ENCODE measurements around the gene RARA.
A peak's percentile ranks its signal among the peaks of the same experiment; 100 is the strongest.

RARA gene

DNA sequence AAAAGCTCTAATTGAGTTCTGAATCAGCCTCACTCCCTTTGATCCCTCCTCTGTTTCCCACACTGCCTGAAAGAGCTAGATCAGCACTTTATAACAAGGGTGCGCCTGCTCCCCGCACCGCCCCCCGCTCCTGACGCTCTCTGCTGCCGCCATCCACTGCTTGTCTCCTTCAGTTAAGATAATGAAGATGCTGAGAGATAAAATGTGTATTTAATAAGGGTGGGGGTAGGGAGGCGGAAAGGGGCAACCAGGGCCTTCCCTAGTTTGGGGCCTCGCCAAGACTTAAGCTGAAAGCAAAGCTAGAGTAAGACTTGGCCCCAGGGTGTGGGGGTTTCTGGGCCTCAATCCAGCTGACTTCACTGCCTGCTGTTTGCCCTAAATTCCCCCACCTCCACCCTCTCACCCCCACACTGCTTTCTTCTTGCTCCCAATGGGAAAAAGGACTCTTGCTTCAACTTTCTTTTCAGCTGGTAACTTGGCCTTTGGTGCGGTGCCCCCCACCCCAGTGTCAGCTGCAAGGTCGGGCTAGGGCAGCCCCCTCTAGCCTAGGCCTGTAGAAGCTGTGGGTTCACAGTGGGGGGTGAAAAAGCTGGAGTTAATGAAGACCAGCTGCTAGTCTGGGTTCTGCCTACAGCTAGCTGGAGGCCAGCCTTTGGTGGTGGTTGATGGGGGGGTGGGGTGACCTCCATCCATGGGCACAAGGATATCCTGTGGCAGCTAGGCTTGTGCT is 1.8 kb upstream of the RARA start:
- no peak for TF ChIP-seq CTCF (IDR thresholded peaks at IDR 0.05; ENCODE audit: low read depth, low read length)
- H3K27me3 ChIP-seq (ENCODE audit: insufficient read depth, low read depth, severe bottlenecking) = no peaks in the 10 kb centered on the region
- DNase-seq = peak; percentile 87
- peaks cover 31% of the 10 kb centered on the region for H3K36me3 ChIP-seq
- H3K27ac ChIP-seq = peak overlapping the region; percentile 78
- peak overlapping the region; percentile 11 for H3K4me3 ChIP-seq (ENCODE audit: low read depth, low read length)
- H3K9me3 ChIP-seq (ENCODE audit: severe bottlenecking) = no peaks in the 10 kb centered on the region

DNA sequence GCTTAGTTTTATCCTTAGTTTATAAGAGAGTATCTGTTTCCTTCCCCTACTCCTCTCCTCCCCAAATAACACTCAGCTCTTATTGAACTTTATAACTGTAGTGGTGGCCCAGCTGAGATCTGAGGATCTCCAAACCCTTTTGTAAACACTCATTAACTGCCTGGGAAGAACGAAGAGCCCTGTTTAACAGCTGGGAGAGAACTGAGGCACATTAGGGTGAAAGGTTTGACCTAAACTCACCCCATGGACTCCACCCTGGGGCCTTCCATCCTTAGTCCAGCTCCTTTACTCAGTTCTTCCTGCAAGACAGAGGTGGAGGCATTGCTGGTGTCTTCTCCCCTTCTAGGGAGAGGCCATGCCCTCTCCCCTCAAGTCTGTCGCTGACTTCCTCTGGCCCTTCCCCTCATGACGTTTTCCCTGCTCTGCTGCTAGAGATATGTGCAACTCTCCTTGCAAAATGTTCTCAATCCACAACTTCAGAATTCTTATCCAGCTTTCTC is 1.2 kb upstream of the RARA start:
- peak overlapping the region; percentile 78 for H3K27ac ChIP-seq
- DNase-seq = peak; percentile 20
- no peak for TF ChIP-seq CTCF (IDR thresholded peaks at IDR 0.05; ENCODE audit: low read depth, low read length)

DNA sequence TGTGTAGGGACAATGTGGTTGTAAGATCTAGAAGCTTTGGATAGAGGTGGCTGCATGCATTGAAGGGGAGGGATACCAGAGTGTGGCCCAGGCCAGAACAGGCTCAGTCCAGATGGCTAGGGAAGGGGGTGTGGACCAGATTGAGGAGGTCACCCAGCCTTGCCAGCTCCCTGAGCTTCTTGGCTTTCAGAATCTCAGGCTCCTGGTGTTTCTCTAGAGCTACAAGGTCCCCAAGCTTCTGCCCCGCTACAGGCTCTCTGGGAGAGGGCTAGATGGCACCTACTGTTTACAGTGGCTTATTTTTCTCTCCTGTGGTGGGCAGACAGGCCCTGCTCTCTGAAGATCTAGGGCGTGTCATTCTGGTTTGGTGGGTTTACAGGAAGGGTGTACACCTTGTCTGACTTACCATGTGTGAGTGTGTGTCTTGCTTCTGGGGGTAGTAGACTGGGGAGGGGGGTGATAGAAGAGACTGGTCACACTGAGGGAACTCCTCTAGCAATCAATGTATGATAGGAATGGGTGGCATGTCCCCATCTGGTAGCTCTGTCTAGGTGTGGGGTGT is 1.1 kb downstream of the RARA start:
- peak; percentile 79 for DNase-seq
- Histone ChIP-seq H3K27me3 (ENCODE audit: insufficient read depth, low read depth, severe bottlenecking) (no peaks in the 10 kb centered on the region), H3K9me3 (ENCODE audit: severe bottlenecking) (no peaks in the 10 kb centered on the region), H3K4me3 (ENCODE audit: low read depth, low read length) (peak overlapping the region; percentile 66), H3K36me3 (peaks cover 3% of the 10 kb centered on the region), H3K27ac (peak overlapping the region; percentile 78)
- TF ChIP-seq CTCF (IDR thresholded peaks at IDR 0.05; ENCODE audit: low read depth, low read length) = no peak

More for the DNA sequence above, 1.2 kb upstream of the RARA start:
- Histone ChIP-seq H3K4me3 (ENCODE audit: low read depth, low read length) (no peak overlapping the region), H3K9me3 (ENCODE audit: severe bottlenecking) (no peaks in the 10 kb centered on the region), H3K27me3 (ENCODE audit: insufficient read depth, low read depth, severe bottlenecking) (no peaks in the 10 kb centered on the region), H3K36me3 (peaks cover 24% of the 10 kb centered on the region)

DNA sequence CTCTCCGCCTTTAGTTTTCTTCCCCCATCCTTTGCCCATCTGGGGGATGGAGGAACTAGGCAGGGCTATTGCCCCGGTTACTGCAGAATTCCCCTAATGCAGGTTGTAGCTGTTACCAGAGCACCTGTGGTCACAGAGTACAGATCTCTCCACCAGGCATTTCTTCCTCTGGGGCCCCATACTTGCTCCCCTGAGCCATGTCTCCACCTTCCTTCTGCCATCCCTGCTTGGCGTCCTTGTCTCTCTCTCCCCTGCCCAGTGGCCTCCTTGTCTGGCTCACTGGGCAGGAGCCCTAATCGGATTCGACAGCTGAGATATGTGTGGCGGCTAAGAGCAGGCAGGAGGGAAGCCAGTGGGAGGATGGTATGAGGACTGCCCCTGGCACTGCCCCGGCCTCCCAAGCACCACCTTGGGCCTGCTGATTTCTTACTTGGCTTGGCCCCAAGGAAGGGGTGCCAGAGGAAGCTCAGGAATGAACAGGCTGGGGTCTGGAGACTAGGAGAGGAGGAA is 2.0 kb downstream of the RARA start:
- H3K9me3 ChIP-seq (ENCODE audit: severe bottlenecking) = no peaks in the 10 kb centered on the region
- peak; percentile 84 for DNase-seq
- no peak for TF ChIP-seq CTCF (IDR thresholded peaks at IDR 0.05; ENCODE audit: low read depth, low read length)
- H3K27ac ChIP-seq = peak overlapping the region; percentile 78
- no peaks in the 10 kb centered on the region for H3K27me3 ChIP-seq (ENCODE audit: insufficient read depth, low read depth, severe bottlenecking)
- peak overlapping the region; percentile 11 for H3K4me3 ChIP-seq (ENCODE audit: low read depth, low read length)
- H3K36me3 ChIP-seq = peaks cover 3% of the 10 kb centered on the region

- Histone ChIP-seq H3K27me3 (ENCODE audit: insufficient read depth, low read depth, severe bottlenecking) (no peaks in the 10 kb centered on the region), H3K36me3 (no peaks in the 10 kb centered on the region; the same call in 1 of the 2 replicates), H3K27ac (peak overlapping the region; percentile 78), H3K9me3 (ENCODE audit: severe bottlenecking) (no peaks in the 10 kb centered on the region), H3K4me3 (ENCODE audit: low read depth, low read length) (no peak overlapping the region)
- DNase-seq = no peak
- TF ChIP-seq CTCF (IDR thresholded peaks at IDR 0.05; ENCODE audit: low read depth, low read length) = no peak
Observed at GRCh38 chr17:40311575-40311974, 2.6 kb downstream of the RARA start.
